ENCODE results near the gene PTPRCAP. TPM values are rescaled to one million over a fixed set of nuclear protein-coding genes. Genes with fewer than 3 reads are reported as not detected.

Gene PTPRCAP
- total and polyA plus RNA-seq, 10 of the 15 experiments (the other 5 are each of a cell fraction or from before 2014, with no cell fraction given) = 4.7 to 266 (median 125) TPM

DNA sequence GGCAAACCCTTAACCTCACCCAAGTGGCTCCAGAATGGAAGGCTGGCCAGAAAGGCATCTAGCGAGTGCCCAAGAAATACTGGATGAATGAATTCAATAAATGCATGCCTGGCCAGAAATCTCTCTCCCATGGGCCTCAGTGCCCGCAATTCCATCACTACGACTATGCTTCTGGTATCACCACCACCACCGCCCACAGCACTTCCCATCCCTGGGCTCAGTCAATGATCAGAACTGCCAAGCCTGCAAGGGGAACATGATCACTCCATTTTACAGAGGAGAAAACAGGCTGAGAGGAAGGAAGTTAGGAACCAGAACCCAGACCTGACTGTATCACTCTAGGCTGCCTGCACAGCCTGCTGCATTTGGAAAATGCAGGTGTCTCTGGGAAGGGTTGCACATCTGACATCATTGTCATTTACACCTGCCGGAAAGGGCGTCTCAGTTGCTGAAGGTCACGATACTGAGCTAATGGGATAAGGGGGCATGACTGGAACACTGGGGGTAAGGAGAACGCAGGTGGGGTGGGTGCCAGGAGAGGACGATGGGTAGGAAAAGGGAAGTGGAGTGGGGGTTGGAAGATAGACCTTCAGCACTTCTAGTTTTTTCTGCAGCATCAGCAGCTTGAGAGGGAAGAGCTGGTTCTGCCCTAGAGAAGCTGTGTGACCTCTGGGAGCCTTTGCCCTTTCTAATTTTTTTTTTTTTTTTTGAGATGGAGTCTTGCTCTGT lies 11.8 kb upstream of the PTPRCAP start (continued):
- TF ChIP-seq POU2F2 (IDR thresholded peaks at IDR 0.05; ENCODE audit: borderline replicate concordance, low read depth, low read length) (no peak), ASH2L (IDR thresholded peaks at IDR 0.05; ENCODE audit: borderline replicate concordance, low read depth) (no peak)

DNA sequence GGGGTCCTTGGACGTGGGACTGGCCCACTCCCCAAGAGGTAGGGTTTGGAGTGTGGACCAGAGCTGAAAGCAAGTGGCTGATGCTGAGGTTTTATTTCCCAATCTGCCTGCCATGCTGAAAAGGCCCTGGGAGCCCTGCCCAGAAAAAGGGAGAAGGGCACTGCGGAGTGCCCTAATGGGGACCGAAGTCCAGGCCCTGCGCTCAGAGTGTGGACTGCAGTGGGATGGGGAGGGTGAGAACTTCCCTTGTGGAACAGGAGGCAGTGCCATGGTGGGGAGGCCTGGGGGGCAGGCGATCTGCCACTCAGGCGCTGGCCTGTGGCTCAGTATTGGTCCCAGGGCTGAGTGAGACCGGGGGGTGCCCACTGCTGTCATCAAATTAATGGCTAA lies 10.7 kb upstream of the PTPRCAP start:
- RAD21 ChIA-PET (ENCODE audit: unreplicated experiment) = no interaction called here

More for the DNA sequence above, 10.7 kb upstream of the PTPRCAP start:
- POLR2A ChIA-PET = interaction anchor here (1.9 kb wide), 2 partner anchors 13 to 36 kb away, joined by 4 to 7 read pairs; no protein-coding TSS in a partner anchor
- ATAC-seq = no peak
- Histone ChIP-seq H2AFZ (ENCODE audit: control insufficient read depth, low read depth, low read length) (no peak overlapping the region), H3K4me3 (no peak overlapping the region), H3K36me3 (ENCODE audit: control insufficient read depth in 2 of 2, insufficient read depth in 2 of 2, low read length in 1 of 2) (no peaks in the 10 kb centered on the region), H3K4me1 (ENCODE audit: control insufficient read depth, insufficient read depth, low read length) (peaks cover 32% of the 10 kb centered on the region), H3K79me2 (ENCODE audit: control insufficient read depth, insufficient read depth, low read length) (peaks cover 10% of the 10 kb centered on the region), H3K9me3 (replicated peaks; ENCODE audit: control insufficient read depth, insufficient read depth, low read length) (no peaks in the 10 kb centered on the region), H3K27me3 (replicated peaks in 1 of 2; ENCODE audit: control insufficient read depth in 2 of 2, insufficient read depth in 2 of 2, low read length in 1 of 2) (no peaks in the 10 kb centered on the region), H4K20me1 (ENCODE audit: control insufficient read depth, insufficient read depth) (no peaks in the 10 kb centered on the region), H3K4me2 (ENCODE audit: control insufficient read depth, insufficient read depth) (no peak overlapping the region), H3K9ac (ENCODE audit: control insufficient read depth, insufficient read depth, low read length) (no peak overlapping the region), H3K27ac (ENCODE audit: control insufficient read depth, insufficient read depth) (no peak overlapping the region)
- TF ChIP-seq POLR2A (IDR thresholded peaks at IDR 0.05; ENCODE audit: low read depth, low read length) = 0 out of 2 replicates have a peak, but pooled peaks have one; percentile 19
- TF ChIP-seq, protein P1, sequence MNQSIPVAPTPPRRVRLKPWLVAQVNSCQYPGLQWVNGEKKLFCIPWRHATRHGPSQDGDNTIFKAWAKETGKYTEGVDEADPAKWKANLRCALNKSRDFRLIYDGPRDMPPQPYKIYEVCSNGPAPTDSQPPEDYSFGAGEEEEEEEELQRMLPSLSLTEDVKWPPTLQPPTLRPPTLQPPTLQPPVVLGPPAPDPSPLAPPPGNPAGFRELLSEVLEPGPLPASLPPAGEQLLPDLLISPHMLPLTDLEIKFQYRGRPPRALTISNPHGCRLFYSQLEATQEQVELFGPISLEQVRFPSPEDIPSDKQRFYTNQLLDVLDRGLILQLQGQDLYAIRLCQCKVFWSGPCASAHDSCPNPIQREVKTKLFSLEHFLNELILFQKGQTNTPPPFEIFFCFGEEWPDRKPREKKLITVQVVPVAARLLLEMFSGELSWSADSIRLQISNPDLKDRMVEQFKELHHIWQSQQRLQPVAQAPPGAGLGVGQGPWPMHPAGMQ (IDR thresholded peaks at IDR 0.05; ENCODE audit: borderline replicate concordance) = no peak
- in situ Hi-C loops (cut with MboI) = no loop called here
- no TSS peak for BruUV-seq (replicated peaks)
- 96% methylated on average over 7 of the region's 7 CpGs for WGBS (ENCODE audit: insufficient coverage, insufficient replicate concordance, low lambda C conversion rate, missing lambda C conversion rate)
- CTCF ChIA-PET = interaction anchor here (0.7 to 1.5 kb wide), 3 partner anchors 11 to 12 kb away, joined by 3 to 6 read pairs (median 4); no protein-coding TSS in a partner anchor
- SMC1A ChIA-PET (ENCODE audit: uncharacterized antibody, unreplicated experiment) = interaction anchor here (1.3 kb wide), 1 partner anchor 11 kb away, joined by 6 read pairs; the partner anchor contains the start of gene PTPRCAP
- DNase-seq (ENCODE audit: low read depth, low spot score) = no peak
- FAIRE-seq = no peak
- intact Hi-C loops (cut with micrococcal nuclease; ENCODE audit: unreplicated experiment) = no loop called here

Data from GM12878 (cell line).